GM18526 (cell line): ENCODE results near the gene MEOX1.

Experiments used
- POLR2A ChIP-seq: IDR thresholded peaks from 3 replicates; pipeline ENCODE4 v1.6.1; 2011; ENCODE audit not compliant: insufficient read length; ENCODE audit errors: extremely low read depth

Gene MEOX1

GRCh38 chr17:43640491-43641252, 21.1 kb downstream of the MEOX1 start:
- no peak for TF ChIP-seq POLR2A

- TF ChIP-seq POLR2A, result no peak
These were observed 24.0 kb downstream of the MEOX1 start for GRCh38 chr17:43637563-43638323.

- no peak for TF ChIP-seq POLR2A
These were observed 25.3 kb downstream of the MEOX1 start for GRCh38 chr17:43636426-43636825.

GRCh38 chr17:43634591-43635125, 27.1 kb downstream of the MEOX1 start:
- TF ChIP-seq POLR2A, result no peak

DNA sequence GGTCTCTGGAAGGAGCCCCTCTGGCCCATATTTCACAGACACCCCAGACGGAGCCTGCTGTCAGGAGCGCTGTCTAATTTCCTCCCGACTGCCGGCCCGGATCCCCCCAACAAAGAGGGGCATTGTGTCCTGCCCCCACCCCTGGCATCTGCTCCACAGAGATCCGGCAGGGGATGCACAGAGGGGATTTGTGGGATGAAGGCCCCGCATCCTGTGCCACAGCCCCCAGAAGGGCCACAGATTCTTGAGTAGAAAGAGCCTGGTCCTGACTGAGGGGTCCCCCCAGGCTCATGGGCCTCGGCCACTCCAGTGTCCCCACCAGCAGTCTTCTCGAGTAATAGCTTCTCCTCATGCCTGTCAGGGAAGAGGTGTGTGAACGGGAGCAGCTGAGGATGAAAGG, 29.5 kb downstream of the MEOX1 start:
- no peak for TF ChIP-seq POLR2A

- no peak for TF ChIP-seq POLR2A
These were observed 30.3 kb downstream of the MEOX1 start for GRCh38 chr17:43631429-43631828.

- TF ChIP-seq POLR2A, result no peak
These were observed 33.6 kb downstream of the MEOX1 start for GRCh38 chr17:43628089-43628650.

- TF ChIP-seq POLR2A, result no peak
These were observed 34.1 kb downstream of the MEOX1 start for GRCh38 chr17:43627653-43628052.

DNA sequence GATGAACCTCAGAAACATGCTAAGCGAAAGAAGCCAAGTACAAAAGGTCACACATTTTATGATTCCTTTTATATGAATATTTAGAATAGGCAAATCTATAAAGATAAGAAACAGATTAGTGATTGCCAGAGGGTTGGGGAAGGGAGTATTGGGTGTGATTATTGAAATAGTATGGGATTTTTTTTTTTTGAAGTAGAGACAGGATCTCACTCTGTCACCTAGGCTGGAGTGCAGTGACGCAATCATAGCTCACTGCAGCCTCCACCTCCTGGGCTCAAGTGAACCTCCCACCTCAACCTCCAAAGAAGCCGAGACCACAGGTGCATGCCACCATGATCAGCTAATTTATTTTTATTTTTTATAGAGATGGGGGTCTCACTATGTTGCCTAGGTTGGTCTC, 35.7 kb downstream of the MEOX1 start:
- no peak for TF ChIP-seq POLR2A

- no peak for TF ChIP-seq POLR2A
These were observed 36.1 kb downstream of the MEOX1 start for GRCh38 chr17:43625606-43626005.

- no peak for TF ChIP-seq POLR2A
These were observed 41.1 kb downstream of the MEOX1 start for GRCh38 chr17:43620581-43620980.

- TF ChIP-seq POLR2A, result no peak
These were observed 41.6 kb downstream of the MEOX1 start for GRCh38 chr17:43620147-43620546.

- no peak for TF ChIP-seq POLR2A
These were observed 42.0 kb downstream of the MEOX1 start for GRCh38 chr17:43619705-43620104.

- no peak for TF ChIP-seq POLR2A
These were observed 43.4 kb downstream of the MEOX1 start for GRCh38 chr17:43618276-43618675.

GRCh38 chr17:43616852-43617251, 44.9 kb downstream of the MEOX1 start:
- no peak for TF ChIP-seq POLR2A

DNA sequence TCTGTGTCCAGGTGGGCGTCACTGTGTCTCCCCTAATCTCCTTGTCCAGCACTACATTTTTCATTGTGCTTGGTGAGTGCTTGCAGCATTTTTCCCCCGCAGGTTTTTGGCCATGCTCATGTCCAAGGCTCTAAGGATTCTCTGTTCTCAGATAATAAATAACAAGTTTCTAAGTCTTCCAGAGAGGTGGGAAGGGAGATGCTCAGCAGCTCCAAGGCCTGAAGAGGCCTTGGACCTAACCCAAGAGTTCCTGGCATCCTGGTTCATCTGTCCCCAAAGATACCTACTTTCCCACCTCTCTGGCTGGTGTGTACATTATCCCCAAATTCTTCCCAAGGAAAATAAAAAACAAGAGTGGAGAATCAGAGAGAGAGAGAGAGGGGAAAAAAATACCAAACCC, 45.3 kb downstream of the MEOX1 start:
- no peak for TF ChIP-seq POLR2A
